ENCODE measurements around the gene EML6.
A peak's percentile ranks its signal among the peaks of the same experiment; 100 is the strongest.

EML6 gene

DNA sequence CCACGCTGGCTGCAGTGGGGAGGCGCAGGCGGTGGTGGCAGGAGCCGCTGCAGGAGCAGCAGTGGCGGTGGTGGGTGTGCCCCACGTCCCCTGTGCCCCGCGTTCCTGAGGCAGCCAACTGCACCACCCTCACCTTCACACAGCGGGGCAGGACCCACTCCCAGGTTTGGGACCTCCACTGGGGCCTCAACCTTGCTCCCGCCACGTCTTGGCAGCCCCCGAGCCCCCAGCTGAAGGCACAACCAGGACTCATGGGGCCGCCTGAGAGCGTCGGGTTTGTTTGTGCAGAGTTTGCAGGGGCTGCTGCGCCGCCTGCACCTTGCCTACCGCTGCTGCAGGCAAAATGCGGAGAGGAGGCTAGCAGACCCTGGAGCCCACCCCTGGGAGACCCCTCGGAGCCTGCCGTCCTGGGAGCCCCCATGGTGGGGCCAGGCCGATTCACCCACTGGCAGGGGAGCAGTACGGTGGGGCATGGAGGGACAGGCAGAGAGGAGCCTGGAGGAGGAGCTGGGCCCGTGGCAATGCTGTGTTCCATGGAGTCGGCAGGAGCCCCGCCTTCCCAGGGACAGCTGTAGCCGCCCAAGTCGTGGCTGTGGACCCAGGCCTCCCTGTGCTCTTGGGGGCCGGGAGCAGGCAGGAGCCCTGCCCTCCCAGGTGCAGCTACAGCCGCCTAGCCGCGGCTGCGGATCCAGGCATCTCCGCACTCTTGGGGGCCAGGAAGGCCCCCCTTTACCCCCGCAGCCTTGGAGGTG, 14.7 kb upstream of the EML6 start:
- no peak for DNase-seq

- DNase-seq: no peak
These were observed 14.1 kb upstream of the EML6 start for GRCh38 chr2:54709336-54709809.

DNA sequence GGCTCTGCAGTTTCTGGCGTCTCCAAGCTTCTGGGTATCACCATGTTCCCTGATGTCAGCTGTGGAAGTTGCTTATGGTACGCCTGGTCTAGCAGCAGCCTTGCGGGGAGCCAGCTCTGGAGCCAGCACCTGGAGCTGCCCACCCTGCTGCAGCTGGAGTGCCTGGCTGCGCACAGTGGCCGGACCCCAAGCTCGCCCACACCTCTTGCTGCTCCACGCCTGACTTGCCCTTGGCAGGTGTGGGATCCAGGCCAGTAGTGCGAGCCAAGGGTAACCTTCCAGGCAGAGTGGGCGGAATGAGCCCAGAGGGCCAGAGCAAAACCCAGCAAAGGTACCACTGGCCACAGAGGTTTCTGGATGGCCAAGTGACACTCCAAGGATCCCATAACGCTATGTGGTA, 13.2 kb upstream of the EML6 start:
- no peak for DNase-seq

GRCh38 chr2:54712516-54712915, 10.9 kb upstream of the EML6 start:
- DNase-seq: no peak

DNA sequence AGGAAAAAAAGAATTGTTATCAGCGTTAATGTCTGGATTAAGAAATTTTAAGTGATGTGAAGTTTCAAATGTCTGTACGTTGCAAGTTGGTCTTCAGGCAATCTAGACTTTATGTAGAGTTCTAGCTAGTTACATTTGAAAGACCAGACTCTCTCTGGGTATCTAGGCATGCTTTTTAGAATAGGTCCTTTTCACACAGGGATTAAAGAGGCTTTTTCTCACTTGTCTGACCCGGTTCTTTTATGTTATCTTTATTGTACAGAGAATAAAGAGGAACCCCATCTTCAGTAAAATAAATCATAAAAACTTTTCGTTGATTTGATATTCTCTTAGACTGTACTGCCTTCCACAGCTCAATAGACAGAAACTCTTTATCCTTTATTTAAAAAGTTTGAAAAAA, 8.5 kb upstream of the EML6 start:
- no peak for DNase-seq

DNA sequence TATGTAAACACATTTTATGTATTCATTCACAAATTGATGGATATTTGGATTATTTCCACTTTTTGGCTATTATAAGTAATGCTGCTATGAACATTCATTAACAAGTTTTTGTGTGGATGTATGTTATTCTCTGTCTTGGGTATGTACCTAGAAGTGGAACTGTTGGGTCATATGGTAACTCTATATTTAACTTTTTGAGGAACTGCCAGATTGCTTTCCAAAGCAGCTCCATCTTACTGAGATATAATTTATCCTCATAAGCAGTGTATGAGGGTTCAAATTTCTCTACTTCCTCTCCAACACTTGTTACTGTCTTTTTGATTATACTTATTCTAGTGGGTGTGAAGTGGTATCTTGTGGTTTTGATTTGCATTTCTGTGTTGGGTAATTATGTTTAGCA, 7.1 kb upstream of the EML6 start:
- DNase-seq: no peak

GRCh38 chr2:54720563-54720962, 2.9 kb upstream of the EML6 start:
- DNase-seq: no peak

GRCh38 chr2:54722641-54723040, 821 bp upstream of the EML6 start:
- DNase-seq: no peak

GRCh38 chr2:54723996-54724559, 616 bp downstream of the EML6 start:
- no peak for DNase-seq

DNA sequence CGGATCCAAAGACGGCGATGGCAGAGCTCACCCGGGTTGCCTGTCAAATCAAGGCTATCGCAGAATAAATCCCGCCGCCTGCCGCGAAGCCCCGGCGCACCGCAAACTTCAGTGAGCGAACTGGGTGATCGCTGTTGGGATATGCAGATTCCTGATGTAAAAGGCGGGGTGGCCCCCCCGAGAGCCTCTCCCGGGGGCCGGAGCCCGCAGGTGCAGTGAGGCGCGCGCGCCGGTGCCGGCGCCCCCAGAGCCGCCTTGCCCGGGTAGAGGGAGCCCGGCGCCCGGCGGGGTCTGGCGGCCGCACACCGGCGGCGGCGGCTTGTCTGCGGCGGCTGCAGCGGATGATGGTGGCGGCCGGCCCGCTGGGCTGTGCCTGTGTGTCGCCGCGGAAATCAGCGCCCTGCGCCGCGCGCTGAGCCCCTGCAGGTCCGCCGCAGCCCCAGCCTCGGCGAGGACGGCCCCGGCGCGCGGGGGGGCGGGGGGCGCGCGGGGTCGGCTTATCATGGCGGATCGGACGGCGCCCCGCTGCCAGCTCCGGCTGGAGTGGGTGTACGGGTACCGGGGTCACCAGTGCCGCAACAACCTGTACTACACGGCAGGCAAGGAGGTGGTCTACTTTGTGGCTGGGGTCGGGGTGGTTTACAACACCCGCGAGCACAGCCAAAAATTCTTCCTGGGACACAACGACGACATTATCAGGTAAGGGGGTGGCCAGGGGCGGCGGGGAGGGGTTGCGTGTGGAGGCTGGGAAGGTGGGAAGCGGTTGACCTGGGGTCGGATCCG, 1.3 kb downstream of the EML6 start:
- peak in 1 of 2 donors; percentile 38 for DNase-seq

DNA sequence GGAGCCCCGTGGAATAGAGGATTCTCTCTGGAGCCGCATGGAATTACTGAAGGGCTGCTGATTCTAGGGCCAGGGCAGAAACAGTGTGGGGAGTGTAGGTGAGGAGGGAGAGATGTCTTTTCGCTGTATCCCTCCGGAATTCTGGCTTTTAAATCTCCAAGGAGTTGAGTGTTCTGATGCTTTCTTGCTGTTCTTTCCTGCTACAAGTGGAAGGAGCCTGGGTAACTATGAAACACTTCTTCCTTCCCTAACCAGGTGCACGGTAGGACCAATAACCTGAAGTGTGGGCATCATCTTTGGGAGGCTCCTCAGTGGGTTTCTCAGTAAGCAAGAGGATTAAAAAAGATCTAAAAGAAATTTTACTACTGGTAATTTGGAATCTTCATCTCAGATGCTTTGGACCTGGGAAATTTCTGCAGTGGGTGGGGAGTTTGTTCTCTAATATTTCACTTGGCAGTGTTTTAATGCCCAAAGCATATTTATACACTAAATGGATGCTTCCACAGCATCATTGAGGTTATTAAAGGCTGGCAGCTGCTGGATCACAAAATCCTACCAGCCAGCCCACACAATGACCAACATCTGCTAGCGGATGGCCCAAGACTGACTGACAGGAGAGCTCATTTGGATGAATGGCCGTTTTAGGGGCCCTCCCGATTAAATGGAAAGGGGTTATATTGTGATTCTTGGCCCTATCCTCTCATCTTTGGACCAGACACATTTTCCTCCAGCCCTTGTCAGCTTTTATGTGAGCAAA, 2.1 kb downstream of the EML6 start:
- no peak for DNase-seq

- DNase-seq: no peak
These were observed 3.0 kb downstream of the EML6 start for GRCh38 chr2:54726431-54726830.

GRCh38 chr2:54726940-54727339, 3.5 kb downstream of the EML6 start:
- DNase-seq: no peak

GRCh38 chr2:54728669-54729120, 5.2 kb downstream of the EML6 start:
- no peak for DNase-seq

DNA sequence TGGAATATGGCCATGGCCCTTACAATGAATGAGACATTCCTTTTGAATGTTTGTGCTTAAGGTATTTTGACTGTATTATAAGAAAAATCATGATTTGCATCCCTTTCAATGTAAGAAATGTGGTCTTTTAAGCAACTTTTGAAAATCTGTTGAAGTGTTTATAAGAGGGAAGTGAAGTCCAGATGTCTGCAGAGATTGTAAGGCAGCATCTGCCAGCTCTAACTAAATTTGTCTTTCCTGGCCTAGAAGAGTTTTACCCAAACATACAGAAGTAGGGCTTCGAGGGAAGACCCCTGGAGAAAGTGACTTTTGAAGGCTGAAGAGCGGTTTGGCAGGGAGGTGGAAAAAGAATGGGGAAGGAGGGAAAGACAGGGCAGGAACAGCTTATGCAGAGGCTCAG, 12.2 kb downstream of the EML6 start:
- DNase-seq: no peak

DNA sequence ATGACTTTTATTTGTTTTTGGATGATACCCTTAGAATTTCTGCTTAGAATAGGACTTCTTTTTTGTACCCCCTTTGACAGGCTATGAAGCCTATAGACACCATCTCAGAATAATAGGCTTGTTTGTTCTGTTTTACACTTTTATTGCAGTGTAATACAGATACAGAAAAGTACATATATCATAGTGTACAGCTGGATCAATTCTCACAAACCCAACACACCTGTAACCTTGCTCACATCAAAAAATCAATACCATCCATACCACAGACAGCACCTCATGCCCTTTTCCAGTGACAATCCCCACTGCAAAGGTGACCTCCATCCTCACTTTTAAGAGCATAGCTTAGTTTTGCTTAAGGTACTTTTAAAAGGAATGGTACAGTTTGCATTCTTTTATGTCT, 14.8 kb downstream of the EML6 start:
- DNase-seq: no peak

GRCh38 chr2:54740333-54740732, 16.9 kb downstream of the EML6 start:
- no peak for DNase-seq

GRCh38 chr2:54741250-54741649, 17.8 kb downstream of the EML6 start:
- no peak for DNase-seq

DNA sequence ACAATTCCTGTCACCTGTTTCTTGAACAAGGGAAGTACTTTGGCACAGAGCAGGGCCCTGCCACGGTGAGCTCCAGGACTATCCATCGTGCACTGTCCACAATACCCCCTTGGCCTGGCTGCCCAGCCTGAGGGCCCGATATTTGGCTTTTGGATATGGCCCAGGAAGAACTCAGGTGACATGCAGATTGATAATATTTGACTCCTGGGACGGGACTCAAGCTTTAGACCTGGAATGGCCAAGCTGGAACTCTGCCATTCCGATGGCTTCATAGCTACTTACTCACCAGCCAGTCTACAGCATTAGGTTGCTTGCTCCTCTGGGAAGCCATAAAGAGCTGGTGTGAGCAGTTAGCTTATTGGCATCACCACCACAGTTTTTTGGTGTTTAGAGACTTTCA, 26.6 kb downstream of the EML6 start:
- no peak for DNase-seq

DNA sequence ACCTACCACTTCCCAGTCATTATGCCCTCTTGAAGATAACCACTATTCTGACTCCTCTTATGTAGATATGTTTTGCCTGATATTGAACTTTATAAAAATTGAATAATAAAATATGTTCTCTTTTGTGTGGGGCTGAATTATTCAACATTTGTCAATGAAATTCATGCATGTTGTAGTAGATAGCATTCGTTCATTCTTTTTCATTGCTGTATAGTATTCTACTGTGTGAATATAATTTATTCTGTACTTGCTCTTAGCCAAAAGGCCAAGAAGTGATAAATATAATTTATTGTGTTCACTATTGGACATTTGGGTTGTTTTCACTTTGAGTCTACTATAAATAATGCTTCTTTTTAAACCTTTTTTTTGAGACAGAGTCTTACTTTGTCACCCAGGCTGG, 29.0 kb downstream of the EML6 start:
- no peak for DNase-seq

DNA sequence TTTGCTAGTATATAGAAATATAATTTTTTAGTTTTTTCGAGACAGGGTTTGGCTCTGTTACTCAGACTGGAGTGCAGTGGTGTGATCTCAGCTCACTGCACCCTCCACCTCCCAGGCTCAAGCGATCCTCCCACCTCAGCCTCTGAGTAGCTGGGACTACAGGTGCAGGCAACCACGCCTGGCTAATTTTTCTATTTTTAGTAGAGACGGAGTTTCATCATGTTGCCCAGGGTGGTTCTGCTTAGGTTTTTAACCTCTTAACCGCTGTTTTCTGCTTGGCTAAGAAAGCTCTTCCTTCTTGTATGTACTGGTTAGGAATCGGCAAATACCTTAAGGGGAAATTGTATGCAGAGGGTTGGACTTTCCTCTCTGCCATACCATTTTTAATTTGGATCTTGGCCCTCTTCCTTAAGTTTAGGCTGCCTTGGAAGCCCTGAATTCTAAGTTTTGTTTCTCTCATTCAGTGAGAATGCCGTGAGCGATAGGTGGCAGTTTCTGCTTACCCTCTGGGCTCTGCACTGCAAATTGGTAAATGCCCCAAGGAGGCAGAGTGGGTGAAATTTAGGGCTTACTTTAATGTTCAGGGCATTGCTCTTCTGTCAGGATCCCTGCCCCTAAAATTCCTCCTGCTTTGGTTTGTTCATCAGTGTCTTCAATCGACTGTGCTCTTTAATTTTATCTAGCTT, 32.3 kb downstream of the EML6 start:
- no peak for DNase-seq

GRCh38 chr2:54757500-54757899, 34.0 kb downstream of the EML6 start:
- DNase-seq: no peak

DNA sequence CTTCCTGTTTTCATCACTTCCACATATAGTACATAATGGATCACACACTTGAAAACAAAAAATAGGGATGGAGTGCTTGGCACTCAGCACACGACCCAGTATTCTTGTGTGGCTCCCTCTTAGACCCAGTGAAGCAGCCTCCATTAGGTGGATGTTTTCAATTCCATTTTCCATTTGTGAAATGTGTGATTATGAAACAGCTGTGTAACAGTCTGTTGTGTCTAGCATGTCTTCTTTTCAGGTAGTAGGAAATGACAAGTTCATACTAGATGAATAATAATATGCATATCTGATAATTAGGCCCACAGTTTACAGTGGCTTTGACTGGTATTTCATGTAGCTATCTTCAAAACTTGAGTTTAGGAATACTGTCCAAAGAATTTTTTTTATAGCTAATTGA, 35.5 kb downstream of the EML6 start:
- DNase-seq: no peak

Data from CD4-positive, alpha-beta T cell treated with Interferon alpha-2 for 1 hour (primary cell).